Lung microvascular endothelial cell (primary cell): Measurements from ENCODE around the gene ARSB. TPM values are rescaled to one million over a fixed set of nuclear protein-coding genes. Genes with fewer than 3 reads are reported as not detected.
"Not testable (repeated sequence)": the region's sequence is repeated elsewhere in the genome, so short reads cannot be mapped to it uniquely, and the experiment has no call there.

Experiments
- DNase-seq, 2 donors: peaks; one replicate each; pipeline versions ENCODE4 v3.0.0 to v3.0.0-alpha.2; 2010; ENCODE audit warnings: low read depth in 2 of 2
- total RNA-seq: library from RNA; depleted of rRNA; stranded (reverse); fragments of >200 nt; gene quantifications from 2 replicates; pipeline ENCODE4 v1.2.1, GENCODE V29; 2014

The ARSB gene
- total RNA-seq, 1 donor from 2014 or later, result 11.7 TPM

DNA sequence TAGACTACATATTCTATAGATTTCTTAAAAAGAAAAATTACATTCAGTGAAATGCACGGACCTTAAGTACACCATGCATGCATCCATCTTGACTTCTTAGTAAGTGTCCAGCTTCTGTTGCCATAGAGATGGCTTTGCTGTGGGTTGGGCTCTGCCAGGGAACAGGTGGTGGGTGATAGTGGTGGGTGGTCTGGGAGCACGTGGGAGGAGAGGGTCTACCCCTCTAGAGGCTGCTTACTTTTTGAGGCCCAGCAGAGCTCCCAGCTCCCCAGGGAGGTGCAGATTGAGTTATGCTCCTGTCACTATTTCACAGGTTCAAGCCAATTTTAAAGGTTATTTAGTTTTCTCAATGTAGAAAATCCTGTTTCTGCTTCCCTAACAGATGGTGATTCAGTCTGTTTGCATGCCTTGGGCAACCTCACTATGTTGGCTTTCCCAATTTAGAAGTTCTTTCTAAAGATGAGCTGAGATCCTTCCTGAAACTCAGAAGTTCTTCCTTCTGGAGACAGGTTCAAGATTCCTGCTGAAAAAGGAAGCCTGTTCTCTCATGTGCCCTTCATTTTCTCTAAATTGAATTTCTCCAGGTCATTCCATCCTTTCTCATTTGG, 229.2 kb downstream of the ARSB start:
- no peak for DNase-seq

DNA sequence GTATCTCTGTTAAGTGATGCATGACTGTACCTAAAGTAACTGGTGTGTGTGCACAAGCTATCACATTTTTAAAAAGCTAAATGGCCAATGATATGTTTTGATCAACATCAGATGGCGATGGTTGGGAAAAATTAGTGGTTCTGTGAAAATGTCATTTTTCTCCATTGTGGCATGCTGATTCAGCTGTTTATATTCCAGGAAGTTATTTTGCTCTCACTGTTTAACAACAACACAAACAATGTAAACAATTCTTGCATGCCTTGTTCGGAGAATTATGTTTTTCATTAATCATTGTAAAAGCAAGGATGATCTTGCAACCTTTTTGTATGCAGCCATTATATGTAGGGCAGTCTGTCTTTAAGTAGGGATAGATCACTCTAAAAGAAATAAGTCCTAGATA, 230.5 kb downstream of the ARSB start:
- DNase-seq, result no peak

DNA sequence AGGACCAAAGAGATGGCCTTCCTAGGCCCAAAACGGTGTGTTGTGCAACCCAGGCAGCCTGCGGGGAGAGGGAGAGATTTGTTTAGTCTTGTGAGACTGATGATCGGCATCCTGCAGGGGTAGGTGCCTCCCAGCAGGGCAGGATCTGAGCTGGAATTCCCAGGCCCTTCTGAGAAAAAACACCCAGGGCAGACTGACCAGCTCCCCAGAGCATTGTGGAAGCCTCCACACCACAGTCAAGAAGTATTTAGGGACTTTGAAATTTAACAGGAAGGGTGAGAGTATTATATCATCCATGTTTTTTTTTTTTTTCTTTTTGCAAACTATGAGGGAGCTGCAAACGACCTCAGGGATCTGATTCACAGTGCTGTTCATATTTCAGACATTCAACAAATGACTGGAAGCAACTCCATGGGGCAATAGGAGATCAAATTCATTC, 232.0 kb downstream of the ARSB start:
- DNase-seq, result no peak

DNA sequence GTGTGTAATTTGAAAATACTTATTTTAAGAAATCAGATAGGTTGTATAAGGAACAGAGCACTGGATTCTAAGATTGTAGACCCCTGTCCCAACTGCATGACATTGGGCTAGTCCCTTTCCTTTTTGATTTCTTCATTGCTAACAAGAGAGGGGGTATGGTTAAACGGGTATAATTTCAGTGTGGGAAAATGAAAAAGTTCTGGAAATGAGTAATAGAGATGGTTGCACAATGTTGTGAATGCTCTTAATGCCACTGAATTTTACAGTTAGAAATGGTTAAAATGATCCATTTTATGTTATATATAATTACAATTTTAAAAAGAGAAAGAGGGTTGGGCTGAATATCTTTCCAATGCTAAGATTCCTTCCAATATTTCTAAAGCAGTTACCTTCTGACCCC, 233.2 kb downstream of the ARSB start:
- no peak for DNase-seq

DNA sequence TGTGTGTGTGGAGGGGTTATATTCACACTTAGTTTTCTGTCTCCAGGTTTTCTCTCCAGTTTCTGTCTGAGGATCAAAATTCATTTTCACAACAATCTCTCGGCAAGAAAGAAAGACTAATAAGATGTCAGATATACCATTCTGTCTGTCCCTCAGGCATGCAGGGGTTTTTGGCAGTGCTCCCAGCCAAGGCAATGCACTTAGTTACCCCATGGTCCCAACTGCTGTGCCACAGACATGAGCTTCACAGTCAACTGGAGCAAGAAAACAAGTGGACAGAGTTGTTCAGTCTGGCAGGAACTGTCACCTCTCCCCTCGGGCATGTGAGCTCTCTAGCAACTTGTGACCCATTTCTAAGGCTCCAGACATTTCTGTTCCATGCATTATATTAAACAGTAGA, 234.8 kb downstream of the ARSB start:
- no peak for DNase-seq

DNA sequence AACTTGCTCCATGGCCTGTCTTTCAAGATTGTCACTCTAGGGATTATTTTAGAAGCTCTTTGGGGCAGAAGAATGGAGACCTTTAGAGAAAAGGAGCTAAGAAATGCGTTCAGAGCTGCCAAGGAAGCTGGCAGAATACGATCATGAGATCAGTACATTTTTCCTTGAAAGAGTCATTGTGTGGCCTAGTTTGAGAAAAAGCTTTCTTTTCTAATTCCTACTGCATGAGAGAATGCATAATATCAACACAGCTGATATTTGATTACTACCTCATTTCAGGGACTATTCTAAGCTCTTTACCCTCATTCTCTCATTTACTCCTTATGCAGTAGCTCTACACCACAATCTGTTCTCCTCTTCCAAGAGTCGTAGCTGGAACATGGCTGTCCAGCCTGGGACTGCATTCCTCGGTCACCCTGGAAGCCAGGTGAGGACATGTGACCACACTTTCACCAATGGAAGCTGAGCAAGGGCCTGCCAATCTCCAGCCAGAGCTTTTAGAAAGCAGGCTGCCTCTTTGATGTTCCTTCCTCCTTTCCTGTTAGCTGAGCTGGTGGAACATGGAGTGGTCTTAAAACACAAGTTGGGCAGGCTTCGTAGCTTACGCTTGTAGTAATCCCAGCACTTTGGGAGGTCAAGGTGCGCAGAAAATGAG, 237.3 kb downstream of the ARSB start:
- no peak for DNase-seq

DNA sequence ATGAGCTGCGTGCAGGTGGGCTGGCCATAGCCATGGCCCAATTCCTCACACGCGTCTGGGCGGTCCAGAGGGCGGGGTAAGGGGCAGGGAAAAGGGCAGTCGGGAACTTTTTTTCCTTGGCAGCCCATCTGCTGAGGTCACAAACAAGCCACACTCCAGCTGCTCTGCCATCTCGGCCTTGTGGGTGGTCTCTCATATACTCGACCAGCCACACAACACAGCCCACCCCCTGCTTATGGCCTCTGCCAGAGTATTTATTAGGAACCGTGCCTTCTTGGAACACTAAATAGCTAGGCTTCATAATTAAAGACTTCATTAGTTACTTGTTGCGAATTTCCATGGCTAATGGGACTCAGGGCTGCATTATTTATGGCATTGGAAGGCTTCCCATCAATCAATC, 238.1 kb downstream of the ARSB start:
- DNase-seq, result no peak

DNA sequence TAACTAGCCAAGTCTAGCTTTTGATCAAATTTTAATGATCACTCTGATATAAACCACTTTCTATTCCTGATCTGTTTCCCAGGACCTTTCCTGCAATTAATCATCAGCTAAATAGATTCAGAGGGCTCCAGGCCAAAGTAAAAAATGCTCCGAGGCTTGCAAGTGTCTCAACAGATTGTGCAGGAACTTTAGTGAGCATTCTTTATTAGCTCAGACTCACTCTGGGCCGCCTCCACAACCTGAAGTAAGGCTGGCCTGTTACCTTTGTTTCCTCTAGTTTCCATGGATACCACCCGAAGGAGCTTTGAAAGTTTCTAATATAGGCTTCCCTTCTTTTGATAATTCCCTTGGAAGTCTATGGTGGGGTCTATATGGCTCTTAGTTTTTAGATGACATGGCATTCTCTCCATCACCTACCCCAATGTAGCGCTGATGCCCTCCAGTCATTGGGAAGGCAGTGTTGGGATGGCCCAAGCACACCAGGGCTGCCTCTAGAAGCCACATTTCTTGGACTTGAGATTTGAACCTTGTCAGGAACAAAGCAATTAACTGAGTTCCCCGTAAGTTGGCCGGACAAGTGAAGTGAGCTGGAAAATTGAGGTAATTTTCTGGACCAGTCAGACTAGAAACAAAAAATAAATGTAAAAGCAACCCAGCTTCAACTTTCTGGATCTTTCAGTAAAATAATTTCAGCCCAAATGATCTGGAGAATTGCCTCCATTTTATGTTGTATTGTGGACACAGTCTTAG, 238.9 kb downstream of the ARSB start:
- no peak for DNase-seq

DNA sequence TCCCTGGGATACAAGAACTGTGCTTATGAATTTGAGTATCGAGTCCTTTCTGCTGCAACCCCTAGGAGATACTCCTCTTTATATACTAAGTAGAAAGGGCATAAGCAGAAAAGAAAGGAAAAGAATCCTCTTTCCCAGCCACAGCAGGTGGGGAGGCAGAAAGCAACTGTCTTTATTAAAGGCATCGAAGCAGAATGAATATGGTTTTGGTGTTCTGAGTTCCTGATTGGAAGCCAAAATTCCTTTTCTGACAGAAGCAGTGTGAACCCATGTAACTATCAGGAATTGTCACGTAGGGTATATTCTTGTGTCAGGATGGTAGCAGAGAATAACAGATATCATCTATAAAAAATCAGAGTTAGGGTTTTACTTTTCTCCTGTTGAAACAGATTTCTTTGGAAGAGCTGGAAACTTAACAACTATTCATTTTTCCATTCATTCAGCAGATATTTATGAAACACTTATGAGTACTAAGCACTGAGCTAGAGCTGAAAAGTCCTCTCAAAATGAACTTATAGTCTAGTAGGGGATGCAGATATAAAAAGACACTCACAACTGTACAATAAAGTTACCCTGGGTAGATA, 240.1 kb downstream of the ARSB start:
- no peak for DNase-seq

DNA sequence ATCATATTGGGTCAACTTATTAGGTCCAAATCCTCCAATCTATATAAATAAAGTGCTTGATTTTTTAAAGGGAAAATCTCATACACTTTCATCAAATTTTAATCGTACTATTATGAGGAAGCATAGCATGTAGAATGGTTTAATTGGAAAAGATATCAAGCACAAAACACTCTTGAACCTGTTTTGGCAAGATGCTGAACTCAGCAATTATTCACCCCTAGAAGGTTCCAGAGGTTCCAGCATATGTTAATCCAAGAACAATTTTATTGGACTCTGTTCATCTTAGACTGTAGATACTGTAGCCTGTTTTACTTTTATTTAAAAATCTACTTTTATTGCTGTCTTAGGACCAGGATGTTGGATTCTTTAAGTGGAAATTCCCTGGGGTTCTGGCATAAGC, 244.1 kb downstream of the ARSB start:
- DNase-seq, result no peak

DNA sequence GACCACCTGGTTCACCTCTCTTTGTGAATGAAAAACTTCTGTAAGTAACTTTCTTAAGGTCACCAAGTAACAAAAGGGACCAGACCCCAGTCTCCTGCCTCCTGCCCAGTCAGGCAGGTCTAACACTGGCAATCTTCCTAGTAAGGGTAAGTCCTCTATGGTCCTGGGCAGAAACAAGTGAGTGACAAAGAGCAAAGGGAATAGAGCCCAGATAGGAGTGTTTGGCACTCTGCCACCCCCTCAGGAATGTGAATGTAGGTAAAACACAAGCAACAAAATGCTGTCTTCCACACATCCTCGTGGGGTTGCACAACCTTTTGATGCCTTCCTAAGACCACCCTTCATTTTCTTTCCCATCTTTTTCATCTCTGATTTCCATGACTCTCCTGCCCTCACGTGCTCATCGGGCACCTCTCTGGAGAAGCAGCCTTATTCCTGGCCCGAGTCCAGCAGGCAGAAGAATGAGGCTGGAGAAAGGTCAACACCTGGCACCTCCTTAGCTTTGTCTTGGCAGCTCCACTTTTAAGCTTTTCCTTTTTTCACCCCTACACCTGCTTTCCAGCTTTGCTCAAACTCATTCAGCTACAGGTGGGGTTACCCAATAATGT, 246.3 kb downstream of the ARSB start:
- no peak for DNase-seq

DNA sequence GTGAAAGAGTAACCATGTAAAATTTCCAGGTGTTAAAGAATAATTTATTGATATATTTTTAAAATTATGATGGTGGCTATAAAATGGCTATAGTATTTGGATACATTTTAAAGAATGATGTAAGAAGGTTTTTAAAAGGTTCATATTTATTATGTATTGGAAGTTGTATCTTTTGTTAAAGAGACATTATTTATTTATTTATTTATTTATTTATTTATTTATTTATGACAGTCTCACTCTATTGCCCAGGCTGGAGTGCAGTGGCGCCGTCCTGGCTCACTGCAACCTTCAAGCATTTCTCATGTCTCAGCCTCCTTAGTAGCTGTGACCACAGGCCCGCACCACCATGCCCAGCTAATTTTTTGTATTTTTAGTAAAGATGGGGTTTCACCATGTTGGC, 247.0 kb downstream of the ARSB start:
- no peak for DNase-seq

DNA sequence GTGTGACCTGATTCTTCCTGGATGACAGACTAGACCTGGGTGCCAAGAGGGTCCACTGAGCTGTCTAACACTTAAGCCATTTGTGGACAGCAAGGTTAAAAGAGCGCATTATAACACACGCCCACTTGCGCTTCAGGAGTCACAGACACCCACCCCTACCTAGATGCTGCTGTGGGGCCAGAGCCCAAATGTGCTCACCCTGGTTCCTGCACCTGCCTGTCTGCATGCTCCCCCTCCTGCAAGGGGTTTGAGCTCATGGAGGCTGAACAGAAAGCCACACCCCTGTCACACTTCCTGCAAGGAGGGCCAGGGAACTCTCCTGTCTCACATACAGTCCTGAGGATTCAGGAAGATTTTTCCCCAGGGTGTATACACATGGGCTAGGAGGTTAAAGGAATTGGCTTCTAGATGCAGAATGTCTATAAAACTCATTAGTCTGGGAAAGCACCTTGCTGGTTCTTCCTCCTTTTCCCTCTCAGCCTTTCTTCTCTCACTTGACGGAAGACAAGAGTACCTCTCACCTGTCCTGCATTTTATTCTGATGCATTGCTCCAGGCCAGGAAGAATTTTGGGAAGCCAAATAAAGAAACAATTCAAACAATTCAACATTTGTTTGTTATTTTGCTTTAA, 249.2 kb downstream of the ARSB start:
- no peak for DNase-seq

DNA sequence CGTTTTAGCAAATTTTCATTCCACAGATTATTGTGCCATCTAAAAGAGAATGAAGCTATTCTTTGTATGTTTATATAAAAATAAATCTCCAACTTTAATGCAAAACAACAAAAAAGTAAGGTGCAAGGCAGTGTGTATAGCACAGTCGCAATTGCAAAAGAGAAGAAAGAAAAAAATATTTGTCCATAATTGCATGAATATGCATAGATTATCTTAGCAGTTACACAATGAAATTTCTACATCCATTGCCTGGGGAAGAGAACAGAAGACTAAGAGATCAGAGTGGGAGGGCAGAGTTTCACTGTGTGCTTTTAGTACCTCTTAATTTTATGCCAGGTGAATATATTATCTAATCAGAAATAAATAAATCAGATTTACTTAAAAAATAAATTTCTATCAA, 250.2 kb downstream of the ARSB start:
- no peak for DNase-seq

DNA sequence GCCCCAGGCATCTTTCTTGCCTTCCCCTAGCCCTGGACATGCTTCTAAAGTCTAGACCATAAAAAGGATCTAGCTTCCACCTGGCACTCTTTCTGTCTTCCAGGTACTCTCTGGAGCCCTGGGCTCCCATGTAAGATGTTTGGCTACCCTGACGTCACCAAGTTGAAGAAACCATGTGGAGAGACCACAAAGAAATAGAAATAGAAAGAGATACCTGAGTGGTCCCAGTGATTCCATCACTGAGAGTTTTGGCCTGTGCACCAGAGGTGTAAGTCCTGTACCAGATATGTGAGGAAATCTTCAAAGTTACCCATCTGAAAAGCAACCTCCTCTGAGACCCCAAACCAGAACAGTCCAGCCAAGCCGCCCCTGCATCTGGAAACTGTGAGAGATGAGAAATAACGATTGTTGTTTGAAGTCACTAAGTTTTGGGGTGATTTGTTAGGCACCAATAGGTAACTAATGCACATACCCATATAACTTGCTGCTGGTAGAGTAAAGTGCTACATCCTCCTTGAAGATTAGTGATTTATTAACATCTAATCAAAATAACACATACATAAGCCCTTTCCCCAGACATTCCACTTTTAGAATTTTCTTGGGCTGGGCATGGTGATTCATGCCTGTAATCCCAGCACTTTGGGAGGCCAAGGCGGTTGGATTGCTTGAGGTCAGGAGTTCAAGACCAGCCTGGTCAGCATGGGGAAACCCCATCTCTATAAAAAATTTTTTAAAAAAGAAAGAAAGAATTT, 250.8 kb downstream of the ARSB start:
- no peak for DNase-seq

DNA sequence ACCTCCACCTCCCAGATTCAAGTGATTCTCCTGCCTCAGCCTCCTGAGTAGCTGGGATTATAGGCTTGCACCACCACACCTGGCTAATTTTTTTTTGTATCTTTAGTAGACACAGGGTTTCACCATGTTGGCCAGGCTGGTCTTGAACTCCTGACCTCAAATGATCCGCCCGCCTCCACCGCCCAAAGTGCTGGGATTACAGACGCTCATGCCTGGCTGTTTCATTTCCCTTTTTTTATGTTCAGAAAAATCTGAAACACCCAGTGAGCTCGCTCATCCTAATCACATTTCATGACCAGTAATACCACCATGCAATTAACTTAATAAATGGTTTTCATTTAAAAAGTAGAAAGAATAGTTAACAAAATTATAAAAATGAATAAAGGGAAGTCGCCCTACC, 252.4 kb downstream of the ARSB start:
- DNase-seq, result not testable (repeated sequence)

DNA sequence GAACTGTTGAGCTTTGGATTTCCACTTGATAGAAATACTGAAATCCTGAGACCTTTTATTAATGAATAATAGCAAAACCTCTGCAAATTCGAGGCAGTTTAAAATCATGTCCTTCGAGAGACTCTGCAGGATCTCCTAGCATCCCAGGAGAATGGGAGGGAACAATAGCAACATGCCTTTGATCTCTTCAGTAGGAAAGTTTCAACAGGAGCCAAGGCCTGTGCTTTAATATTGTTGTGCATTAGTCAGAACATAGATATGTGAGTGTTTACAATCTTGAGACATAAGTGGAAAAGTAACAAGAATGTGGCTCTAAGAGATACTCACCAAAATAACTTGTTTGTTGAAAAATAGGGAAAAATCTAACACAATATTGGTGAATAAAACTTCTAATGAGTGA, 253.2 kb downstream of the ARSB start:
- no peak for DNase-seq

DNA sequence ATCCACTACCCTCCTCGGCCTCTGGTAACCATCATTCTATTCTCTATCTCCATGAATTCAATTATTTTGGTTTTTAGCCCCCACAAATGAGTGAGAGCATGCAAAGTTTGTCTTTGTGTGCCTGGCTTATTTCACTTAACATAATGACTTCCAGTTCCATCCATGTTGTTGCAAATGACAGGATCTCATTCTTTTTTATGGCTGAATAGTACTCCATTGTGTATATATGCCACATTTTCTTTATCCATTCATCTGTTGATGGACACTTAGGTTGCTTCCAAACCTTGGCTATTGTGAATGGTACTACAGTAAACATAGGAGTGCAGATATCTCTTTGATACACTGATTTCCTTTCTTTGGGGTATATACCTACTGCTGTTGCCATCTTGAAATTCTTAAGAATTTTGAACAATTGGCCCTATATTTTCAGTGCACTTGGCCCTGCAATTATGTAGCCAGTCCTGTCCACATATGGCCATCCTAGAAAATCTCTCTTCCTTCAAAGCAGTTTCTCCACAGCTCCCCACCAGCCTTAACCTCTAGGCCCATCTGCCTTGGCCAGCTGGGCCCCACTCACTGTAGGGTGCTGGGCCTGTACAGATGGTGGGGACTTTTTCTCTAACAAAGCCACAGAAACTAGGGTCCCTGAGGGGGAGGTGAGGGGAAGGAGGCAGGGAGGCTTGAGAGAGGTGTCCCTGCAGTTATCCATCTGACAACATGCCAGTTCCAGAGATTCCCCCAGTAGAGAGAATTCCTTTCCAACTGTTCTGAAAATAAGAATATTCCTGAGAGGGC, 254.6 kb downstream of the ARSB start:
- DNase-seq, result no peak

DNA sequence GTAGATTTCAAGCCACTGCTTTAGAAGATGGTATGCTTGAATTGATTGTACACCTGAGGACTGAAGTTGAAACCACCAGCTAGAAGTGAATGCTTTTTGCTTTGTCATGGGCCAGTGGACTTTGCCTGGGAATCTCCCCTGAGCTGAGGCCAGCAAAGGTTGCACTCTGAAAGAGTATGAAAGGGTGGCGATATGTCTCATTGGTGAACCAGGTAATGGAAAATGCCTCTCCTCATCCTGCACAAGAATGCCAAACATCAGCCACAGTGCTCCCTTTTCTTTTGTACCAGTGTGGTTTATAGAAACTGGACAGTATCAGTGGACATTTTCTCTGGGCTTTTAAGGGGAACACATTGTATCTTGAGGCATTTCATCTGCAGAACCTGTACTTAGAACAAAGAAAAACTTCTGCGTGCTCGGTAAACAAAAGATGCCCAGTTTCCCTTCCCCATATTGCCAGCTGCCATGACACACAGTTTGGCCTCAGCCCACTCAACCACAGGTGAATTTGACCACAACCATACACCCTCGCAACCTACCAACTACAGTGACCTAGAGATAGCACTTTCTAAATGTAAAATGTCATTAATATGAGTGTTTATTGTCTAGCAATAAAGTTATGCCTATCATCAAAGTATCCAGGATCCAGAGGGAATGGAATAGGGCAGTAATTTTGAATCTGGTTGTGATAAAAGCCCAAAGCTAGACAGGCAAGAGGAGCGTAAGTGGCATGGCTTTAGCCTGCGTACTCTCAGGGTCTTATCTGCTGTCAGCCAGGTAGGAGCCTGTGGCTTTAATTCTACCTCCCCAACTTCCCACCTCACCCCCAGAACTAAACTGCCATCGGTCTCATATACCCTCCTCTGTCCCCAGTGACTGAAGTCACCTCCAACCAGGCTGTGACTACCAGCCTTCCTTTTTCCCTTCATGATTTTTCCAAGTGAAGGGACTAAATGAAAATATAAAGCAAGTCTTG, 257.0 kb downstream of the ARSB start:
- no peak for DNase-seq
